ENCODE results near the gene PRR7. TPM values are rescaled to one million over a fixed set of nuclear protein-coding genes. Genes with fewer than 3 reads are reported as not detected.

The PRR7 gene
- total and polyA plus RNA-seq, 2 of the 13 experiments (the other 11 are each of a cell fraction or from before 2014, with no cell fraction given), result 4.8 to 5.0 TPM

DNA sequence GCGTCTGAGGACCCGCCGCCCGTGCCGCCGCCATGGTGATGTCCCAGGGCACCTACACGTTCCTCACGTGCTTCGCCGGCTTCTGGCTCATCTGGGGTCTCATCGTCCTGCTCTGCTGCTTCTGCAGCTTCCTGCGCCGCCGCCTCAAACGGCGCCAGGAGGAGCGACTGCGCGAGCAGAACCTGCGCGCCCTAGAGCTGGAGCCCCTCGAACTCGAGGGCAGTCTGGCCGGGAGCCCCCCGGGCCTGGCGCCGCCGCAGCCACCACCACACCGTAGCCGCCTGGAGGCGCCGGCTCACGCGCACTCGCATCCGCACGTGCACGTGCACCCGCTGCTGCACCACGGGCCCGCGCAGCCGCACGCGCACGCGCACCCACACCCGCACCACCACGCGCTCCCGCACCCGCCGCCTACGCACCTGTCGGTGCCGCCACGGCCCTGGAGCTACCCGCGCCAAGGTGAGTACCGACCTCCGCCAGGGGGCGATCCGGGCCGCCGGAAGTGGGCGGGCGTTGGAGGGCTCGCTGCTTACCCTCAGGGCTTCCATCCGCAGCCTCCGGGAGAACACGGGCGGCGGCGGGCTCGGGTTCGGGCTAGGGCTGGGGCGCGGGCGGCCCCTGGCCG is 8.5 kb downstream of the PRR7 start (continued):
- TF ChIP-seq, protein P1, sequence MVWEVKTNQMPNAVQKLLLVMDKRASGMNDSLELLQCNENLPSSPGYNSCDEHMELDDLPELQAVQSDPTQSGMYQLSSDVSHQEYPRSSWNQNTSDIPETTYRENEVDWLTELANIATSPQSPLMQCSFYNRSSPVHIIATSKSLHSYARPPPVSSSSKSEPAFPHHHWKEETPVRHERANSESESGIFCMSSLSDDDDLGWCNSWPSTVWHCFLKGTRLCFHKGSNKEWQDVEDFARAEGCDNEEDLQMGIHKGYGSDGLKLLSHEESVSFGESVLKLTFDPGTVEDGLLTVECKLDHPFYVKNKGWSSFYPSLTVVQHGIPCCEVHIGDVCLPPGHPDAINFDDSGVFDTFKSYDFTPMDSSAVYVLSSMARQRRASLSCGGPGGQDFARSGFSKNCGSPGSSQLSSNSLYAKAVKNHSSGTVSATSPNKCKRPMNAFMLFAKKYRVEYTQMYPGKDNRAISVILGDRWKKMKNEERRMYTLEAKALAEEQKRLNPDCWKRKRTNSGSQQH (CRISPR knock-in tag; IDR thresholded peaks at IDR 0.05; ENCODE audit: low read depth), result peak; percentile 72; the same call in 1 of the 2 replicates
- TF ChIP-seq, protein P2, sequence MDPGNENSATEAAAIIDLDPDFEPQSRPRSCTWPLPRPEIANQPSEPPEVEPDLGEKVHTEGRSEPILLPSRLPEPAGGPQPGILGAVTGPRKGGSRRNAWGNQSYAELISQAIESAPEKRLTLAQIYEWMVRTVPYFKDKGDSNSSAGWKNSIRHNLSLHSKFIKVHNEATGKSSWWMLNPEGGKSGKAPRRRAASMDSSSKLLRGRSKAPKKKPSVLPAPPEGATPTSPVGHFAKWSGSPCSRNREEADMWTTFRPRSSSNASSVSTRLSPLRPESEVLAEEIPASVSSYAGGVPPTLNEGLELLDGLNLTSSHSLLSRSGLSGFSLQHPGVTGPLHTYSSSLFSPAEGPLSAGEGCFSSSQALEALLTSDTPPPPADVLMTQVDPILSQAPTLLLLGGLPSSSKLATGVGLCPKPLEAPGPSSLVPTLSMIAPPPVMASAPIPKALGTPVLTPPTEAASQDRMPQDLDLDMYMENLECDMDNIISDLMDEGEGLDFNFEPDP (CRISPR knock-in tag; conservative IDR thresholded peaks at IDR 0.05), result no peak
- TF ChIP-seq BRCA1 (CRISPR knock-in tag; IDR thresholded peaks at IDR 0.05) (0 out of 2 replicates have a peak, but pooled peaks have one; percentile 9), TMF1 (CRISPR knock-in tag; IDR thresholded peaks at IDR 0.05; ENCODE audit: low read depth) (peak; percentile 64; the same call in 1 of the 2 replicates), MAFG (CRISPR knock-in tag; IDR thresholded peaks at IDR 0.05) (no peak), ZNF709 (CRISPR knock-in tag; IDR thresholded peaks at IDR 0.05) (peak; percentile 96), KLF6 (CRISPR knock-in tag; IDR thresholded peaks at IDR 0.05) (no peak), ZNF136 (CRISPR knock-in tag; IDR thresholded peaks at IDR 0.05; ENCODE audit: low read depth) (0 out of 2 replicates have a peak, but pooled peaks have one; percentile 68), DNMT1 (CRISPR knock-in tag; IDR thresholded peaks at IDR 0.05) (peak; percentile 54), HES4 (CRISPR knock-in tag; IDR thresholded peaks at IDR 0.05; ENCODE audit: borderline replicate concordance) (peak; percentile 76), SAP130 (CRISPR knock-in tag; IDR thresholded peaks at IDR 0.05; ENCODE audit: low read depth) (peak; percentile 87), ZNF616 (CRISPR knock-in tag; IDR thresholded peaks at IDR 0.05; ENCODE audit: low read depth) (no peak), ZNF441 (CRISPR knock-in tag; IDR thresholded peaks at IDR 0.05; ENCODE audit: borderline replicate concordance) (no peak; the same call in 1 of the 2 replicates), ZNF556 (CRISPR knock-in tag; IDR thresholded peaks at IDR 0.05; ENCODE audit: borderline replicate concordance) (peak; percentile 93; the same call in 1 of the 2 replicates), SYNCRIP (IDR thresholded peaks at IDR 0.05; ENCODE audit: insufficient read depth, low read depth, low read length) (no peak), ZSCAN29 (CRISPR knock-in tag; conservative IDR thresholded peaks at IDR 0.05) (0 out of 2 replicates have a peak, but pooled peaks have one; percentile 43), DNMT3B (CRISPR knock-in tag; conservative IDR thresholded peaks at IDR 0.05) (no peak), MAZ (IDR thresholded peaks at IDR 0.05; ENCODE audit: borderline replicate concordance, low read depth, low read length) (no peak; the same call in 1 of the 2 replicates), MAZ (CRISPR knock-in tag; IDR thresholded peaks at IDR 0.05; ENCODE audit: low read depth) (peak; percentile 71; the same call in 1 of the 2 replicates), ZBTB21 (CRISPR knock-in tag; IDR thresholded peaks at IDR 0.05) (peak; percentile 54; the same call in 1 of the 2 replicates), HNRNPK (IDR thresholded peaks at IDR 0.05; ENCODE audit: low read depth, low read length, poor library complexity, severe bottlenecking) (peak; percentile 12)
- TF ChIP-seq, protein P3, sequence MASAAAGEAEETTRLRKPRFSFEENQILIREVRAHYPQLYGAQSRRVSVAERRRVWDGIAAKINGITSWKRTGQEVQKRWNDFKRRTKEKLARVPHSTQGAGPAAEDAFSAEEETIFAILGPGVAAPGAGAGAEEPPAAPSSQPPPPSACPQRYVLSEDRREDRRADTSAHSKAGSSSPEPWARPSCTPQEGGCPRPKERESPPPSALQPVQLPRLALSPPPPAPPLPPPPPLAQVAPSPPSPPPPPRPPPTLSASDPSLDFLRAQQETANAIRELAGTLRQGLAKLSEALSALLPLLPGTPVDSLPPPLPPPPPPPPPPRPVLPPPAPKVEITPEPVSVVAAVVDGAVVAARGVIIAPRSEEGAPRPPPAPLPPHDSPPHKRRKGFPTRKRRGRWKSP (CRISPR knock-in tag; IDR thresholded peaks at IDR 0.05), result peak; percentile 73; the same call in 1 of the 2 replicates
- TF ChIP-seq, protein P4, sequence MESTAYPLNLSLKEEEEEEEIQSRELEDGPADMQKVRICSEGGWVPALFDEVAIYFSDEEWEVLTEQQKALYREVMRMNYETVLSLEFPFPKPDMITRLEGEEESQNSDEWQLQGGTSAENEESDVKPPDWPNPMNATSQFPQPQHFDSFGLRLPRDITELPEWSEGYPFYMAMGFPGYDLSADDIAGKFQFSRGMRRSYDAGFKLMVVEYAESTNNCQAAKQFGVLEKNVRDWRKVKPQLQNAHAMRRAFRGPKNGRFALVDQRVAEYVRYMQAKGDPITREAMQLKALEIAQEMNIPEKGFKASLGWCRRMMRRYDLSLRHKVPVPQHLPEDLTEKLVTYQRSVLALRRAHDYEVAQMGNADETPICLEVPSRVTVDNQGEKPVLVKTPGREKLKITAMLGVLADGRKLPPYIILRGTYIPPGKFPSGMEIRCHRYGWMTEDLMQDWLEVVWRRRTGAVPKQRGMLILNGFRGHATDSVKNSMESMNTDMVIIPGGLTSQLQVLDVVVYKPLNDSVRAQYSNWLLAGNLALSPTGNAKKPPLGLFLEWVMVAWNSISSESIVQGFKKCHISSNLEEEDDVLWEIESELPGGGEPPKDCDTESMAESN (CRISPR knock-in tag; conservative IDR thresholded peaks at IDR 0.05), result peak; percentile 97
- TF ChIP-seq, protein P5, sequence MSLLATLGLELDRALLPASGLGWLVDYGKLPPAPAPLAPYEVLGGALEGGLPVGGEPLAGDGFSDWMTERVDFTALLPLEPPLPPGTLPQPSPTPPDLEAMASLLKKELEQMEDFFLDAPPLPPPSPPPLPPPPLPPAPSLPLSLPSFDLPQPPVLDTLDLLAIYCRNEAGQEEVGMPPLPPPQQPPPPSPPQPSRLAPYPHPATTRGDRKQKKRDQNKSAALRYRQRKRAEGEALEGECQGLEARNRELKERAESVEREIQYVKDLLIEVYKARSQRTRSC (CRISPR knock-in tag; IDR thresholded peaks at IDR 0.05; ENCODE audit: low read depth), result peak; percentile 73; the same call in 1 of the 2 replicates

Data from HepG2 (cell line).